Thyroid gland (tissue), 4 donors: ENCODE measurements around the gene NDST1.

Experiments
- CTCF ChIP-seq, 6 experiments: fragments of 200-600 bp in 3 of 6; fragments of 450-650 bp in 3 of 6; sonication (generic) in 3 of 6; IDR thresholded peaks; one replicate each; pipeline ENCODE4 v1.5.1; 2016 to 2019; ENCODE audit warnings: antibody characterized with exemption in 6 of 6, mild to moderate bottlenecking in 2 of 6, inconsistent platforms in 1 of 6, moderate library complexity in 1 of 6
- POLR2A ChIP-seq, 2 donors: fragments of 450-650 bp; IDR thresholded peaks; one replicate each; pipeline ENCODE4 v1.6.1; 2017; ENCODE audit warnings: antibody characterized with exemption in 2 of 2, mild to moderate bottlenecking in 2 of 2, moderate library complexity in 1 of 2

- TF ChIP-seq CTCF (IDR thresholded peaks at IDR 0.05) (no peak), POLR2A (IDR thresholded peaks at IDR 0.05) (no peak)
Observed at GRCh38 chr5:150489360-150490295, 18.3 kb upstream of the NDST1 start.
